BLaER1 treated with 17β-estradiol and CSF1 and Interleukin-3, amounts not matched to agents 10 nM and 100 nM (cell line): Measurements from ENCODE around the gene ROBO1.

Source experiments
- H3K27ac ChIP-seq, 11 experiments: shearing (Covaris generic); formaldehyde crosslinking; 2 replicates each; pipeline ENCODE4 v1.8.1; 2022
- H3K27me3 ChIP-seq, 11 experiments: shearing (Covaris generic); formaldehyde crosslinking; 2 replicates each; pipeline ENCODE4 v1.8.1; 2022
- H3K36me3 ChIP-seq, 11 experiments: shearing (Covaris generic); formaldehyde crosslinking; 2 replicates each; pipeline ENCODE4 v1.8.1; 2022
- H3K4me1 ChIP-seq, 10 experiments: shearing (Covaris generic); formaldehyde crosslinking; 2 replicates each; pipeline ENCODE4 v1.8.1; 2022
- H3K4me2 ChIP-seq, 11 experiments: shearing (Covaris generic); formaldehyde crosslinking; 2 replicates each; pipeline ENCODE4 v1.8.1; 2022
- H3K4me3 ChIP-seq, 10 experiments: shearing (Covaris generic); formaldehyde crosslinking; 2 replicates each; pipeline ENCODE4 v1.8.1; 2022
- H3K9ac ChIP-seq, 11 experiments: shearing (Covaris generic); formaldehyde crosslinking; 2 replicates each; pipeline ENCODE4 v1.8.1; 2022
- H3K9me3 ChIP-seq, 11 experiments: shearing (Covaris generic); formaldehyde crosslinking; replicated peaks in 1 of 11; 2 replicates each; pipeline ENCODE4 v1.8.1; 2022
- H4K20me1 ChIP-seq, 11 experiments: shearing (Covaris generic); formaldehyde crosslinking; 2 replicates each; pipeline ENCODE4 v1.8.1; 2022
- Cebpa-rat ChIP-seq, 11 experiments: shearing (Covaris generic); IDR thresholded peaks; 2 replicates each; pipeline ENCODE4 v1.8.1; 2022

The ROBO1 gene

DNA sequence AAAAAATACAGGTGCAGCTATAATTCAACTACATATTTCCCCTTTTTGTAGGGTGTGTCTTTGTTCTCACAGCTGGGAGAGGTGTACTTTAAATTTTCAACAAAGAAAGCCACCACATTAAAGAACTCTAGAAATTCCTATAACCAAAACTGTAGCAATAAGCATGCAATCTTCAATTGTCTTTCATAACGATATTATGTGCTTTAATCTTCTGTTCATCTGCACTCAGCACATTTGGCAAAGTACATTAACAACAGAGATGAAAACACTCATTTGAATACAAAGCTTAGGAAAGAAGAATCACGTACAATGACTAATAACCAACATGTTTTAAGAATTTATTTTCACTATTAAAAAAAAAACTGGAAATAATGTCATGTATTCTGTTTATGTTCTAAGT is 1025.8 kb downstream of the ROBO1 start:
- Histone ChIP-seq H3K4me1 (peaks cover 0 to 12% (median 8%) of the 10 kb centered on the region in 10 experiments; a peak in 13 of 20 replicates), H3K27me3 (no peaks in the 10 kb centered on the region), H3K4me3 (no peak overlapping the region), H3K36me3 (peaks cover 16 to 57% (median 32%) of the 10 kb centered on the region in 11 experiments; a peak in 21 of 22 replicates), H3K4me2 (no peak overlapping the region), H3K9me3 (peaks cover 0 to 8% (median 0%) of the 10 kb centered on the region in 11 experiments; a peak in 6 of 22 replicates), H3K27ac (no peak overlapping the region), H4K20me1 (no peaks in the 10 kb centered on the region), H3K9ac (no peak overlapping the region)
- TF ChIP-seq Cebpa-rat (IDR thresholded peaks at IDR 0.05), result no peak

DNA sequence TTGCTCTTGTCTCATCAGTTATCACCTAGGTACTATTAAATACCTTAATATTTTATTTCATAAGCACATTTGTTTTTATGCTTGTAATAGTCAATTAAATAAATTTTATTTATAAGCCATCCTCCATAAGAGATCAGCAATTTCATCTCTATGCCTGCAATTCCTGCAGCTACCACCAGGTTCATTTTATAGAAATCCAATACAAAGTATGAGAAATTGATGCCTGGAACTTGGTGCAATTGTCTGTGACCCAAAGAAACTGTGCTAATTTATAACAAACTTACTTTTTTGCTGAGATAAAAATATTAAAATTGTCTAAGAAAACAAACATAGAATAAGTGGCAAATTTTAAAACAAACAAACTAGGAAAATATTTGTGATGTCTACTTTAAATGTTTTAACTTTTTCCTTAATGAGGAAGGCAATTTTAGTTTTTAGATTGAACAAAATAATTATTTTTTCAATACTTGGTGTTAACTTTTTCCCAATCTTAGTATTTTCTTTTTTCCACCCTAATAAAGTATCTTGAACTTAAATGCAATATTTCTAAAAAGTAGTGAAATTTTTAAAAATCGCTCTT is 1026.6 kb downstream of the ROBO1 start:
- H3K4me3 ChIP-seq, result no peak overlapping the region
- H3K9ac ChIP-seq, result no peak overlapping the region
- H3K36me3 ChIP-seq, result peaks cover 10 to 57% (median 32%) of the 10 kb centered on the region in 11 experiments; a peak in 21 of 22 replicates
- no peak overlapping the region for H3K4me2 ChIP-seq
- no peaks in the 10 kb centered on the region for H3K27me3 ChIP-seq
- no peak for TF ChIP-seq Cebpa-rat (IDR thresholded peaks at IDR 0.05)
- H4K20me1 ChIP-seq, result no peaks in the 10 kb centered on the region
- no peak overlapping the region for H3K27ac ChIP-seq
- peaks cover 0 to 8% (median 0%) of the 10 kb centered on the region in 11 experiments; a peak in 6 of 22 replicates for H3K9me3 ChIP-seq
- peaks cover 0 to 12% (median 8%) of the 10 kb centered on the region in 10 experiments; a peak in 13 of 20 replicates for H3K4me1 ChIP-seq

DNA sequence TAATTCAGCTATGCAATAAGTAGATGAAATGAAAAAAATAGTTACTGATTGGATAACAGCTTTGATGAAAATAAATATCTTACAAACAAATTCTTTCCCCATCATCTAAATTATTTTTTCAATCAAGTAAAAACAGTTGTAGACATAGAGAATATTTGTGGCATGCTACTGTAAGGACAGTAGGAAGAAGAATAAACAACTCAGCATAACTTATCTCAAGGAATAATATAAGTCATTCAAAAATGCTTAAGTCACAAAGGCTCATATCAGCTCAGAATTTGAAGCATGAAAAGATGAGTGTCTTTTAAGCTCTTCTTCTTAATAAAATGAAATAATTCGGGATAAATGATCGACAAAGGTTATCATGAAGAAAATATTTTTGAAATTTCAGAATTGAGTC is 1029.0 kb downstream of the ROBO1 start:
- Histone ChIP-seq H3K4me3 (no peak overlapping the region), H3K36me3 (peaks cover 5 to 33% (median 15%) of the 10 kb centered on the region in 11 experiments; a peak in 18 of 22 replicates), H3K9me3 (peaks cover 0 to 8% (median 0%) of the 10 kb centered on the region in 11 experiments; a peak in 6 of 22 replicates), H4K20me1 (no peaks in the 10 kb centered on the region), H3K4me1 (peaks cover 0 to 12% (median 8%) of the 10 kb centered on the region in 10 experiments; a peak in 13 of 20 replicates), H3K27ac (no peak overlapping the region), H3K27me3 (no peaks in the 10 kb centered on the region), H3K4me2 (peak overlapping the region in 1 of 11 experiments; percentile 1; a peak in 1 of 22 replicates), H3K9ac (no peak overlapping the region)
- no peak for TF ChIP-seq Cebpa-rat (IDR thresholded peaks at IDR 0.05)

- Histone ChIP-seq H3K27ac (no peak overlapping the region), H3K36me3 (peaks cover 0 to 25% (median 8%) of the 10 kb centered on the region in 11 experiments; a peak in 15 of 22 replicates), H4K20me1 (no peaks in the 10 kb centered on the region), H3K4me2 (peak overlapping the region in 8 of 11 experiments; percentile 0 to 38 (median 19); a peak in 6 of 22 replicates), H3K27me3 (no peaks in the 10 kb centered on the region), H3K4me1 (peaks cover 0 to 12% (median 8%) of the 10 kb centered on the region in 10 experiments; a peak in 13 of 20 replicates), H3K9ac (no peak overlapping the region), H3K9me3 (peaks cover 0 to 8% (median 0%) of the 10 kb centered on the region in 11 experiments; a peak in 5 of 22 replicates), H3K4me3 (no peak overlapping the region)
- no peak for TF ChIP-seq Cebpa-rat (IDR thresholded peaks at IDR 0.05)
Measured at GRCh38 chr3:78737988-78738387, 1029.8 kb downstream of the ROBO1 start.

- Histone ChIP-seq H3K4me3 (no peak overlapping the region), H3K4me2 (no peak overlapping the region), H3K9me3 (peaks cover 0 to 8% (median 0%) of the 10 kb centered on the region in 11 experiments; a peak in 5 of 22 replicates), H3K27me3 (no peaks in the 10 kb centered on the region), H4K20me1 (no peaks in the 10 kb centered on the region), H3K9ac (no peak overlapping the region), H3K36me3 (peaks cover 0 to 19% (median 7%) of the 10 kb centered on the region in 11 experiments; a peak in 13 of 22 replicates), H3K4me1 (peaks cover 0 to 12% (median 8%) of the 10 kb centered on the region in 10 experiments; a peak in 13 of 20 replicates), H3K27ac (no peak overlapping the region)
- no peak for TF ChIP-seq Cebpa-rat (IDR thresholded peaks at IDR 0.05)
Measured at GRCh38 chr3:78736863-78737262, 1030.9 kb downstream of the ROBO1 start.

DNA sequence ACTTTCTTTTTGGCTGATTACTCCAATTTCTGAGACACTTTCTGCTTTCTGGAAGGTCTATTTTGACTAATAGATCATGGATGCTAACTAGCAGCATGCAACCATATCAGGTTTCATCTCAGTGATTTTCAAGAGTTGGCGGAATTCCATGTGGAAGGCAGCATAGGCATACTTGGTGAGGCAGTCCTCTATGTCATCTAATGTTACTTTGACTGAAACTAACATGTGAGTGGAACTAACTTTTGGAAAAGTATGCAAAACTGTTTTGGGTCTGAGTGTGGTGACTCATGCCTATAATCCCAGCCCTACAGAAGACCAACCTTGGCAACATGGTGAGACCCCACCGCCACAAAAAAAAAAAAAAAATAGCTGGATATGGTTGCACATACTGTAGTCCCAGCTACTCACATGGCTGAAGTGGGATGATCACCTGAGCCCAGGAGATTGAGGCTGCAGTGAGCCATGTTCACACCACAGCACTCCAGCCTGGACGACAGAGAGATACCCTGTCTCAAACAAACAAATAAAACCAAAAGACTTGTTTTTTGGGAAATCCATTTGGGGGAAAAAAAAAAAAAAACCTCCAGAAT is 1033.7 kb downstream of the ROBO1 start:
- Histone ChIP-seq H4K20me1 (no peaks in the 10 kb centered on the region), H3K36me3 (peaks cover 0 to 14% (median 0%) of the 10 kb centered on the region in 11 experiments; a peak in 6 of 22 replicates), H3K9me3 (no peaks in the 10 kb centered on the region), H3K27me3 (no peaks in the 10 kb centered on the region), H3K9ac (no peak overlapping the region), H3K4me1 (peaks cover 3 to 21% (median 9%) of the 10 kb centered on the region in 10 experiments; a peak in 16 of 20 replicates), H3K27ac (no peak overlapping the region), H3K4me3 (no peak overlapping the region), H3K4me2 (no peak overlapping the region)
- TF ChIP-seq Cebpa-rat (IDR thresholded peaks at IDR 0.05), result no peak

DNA sequence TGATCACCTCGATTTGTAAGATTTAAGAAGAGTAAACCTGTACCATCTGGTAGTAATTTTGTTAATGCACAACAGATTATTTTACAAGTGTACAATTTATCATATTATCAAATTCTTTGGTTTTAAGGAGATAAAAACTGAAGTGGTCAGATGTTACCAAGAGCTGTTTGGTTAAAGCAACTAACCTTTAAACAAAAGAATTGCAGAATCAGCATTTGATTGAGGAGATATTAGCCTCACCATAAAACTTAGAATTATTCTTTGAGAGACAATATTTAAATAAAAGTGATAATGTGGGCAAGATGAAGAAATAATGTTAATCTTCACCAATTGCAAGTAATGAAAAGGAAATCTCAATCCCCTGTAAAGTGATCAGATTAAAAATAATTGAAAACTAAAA is 1034.9 kb downstream of the ROBO1 start:
- no peak for TF ChIP-seq Cebpa-rat (IDR thresholded peaks at IDR 0.05)
- no peaks in the 10 kb centered on the region for H4K20me1 ChIP-seq
- H3K4me1 ChIP-seq, result peaks cover 0 to 16% (median 5%) of the 10 kb centered on the region in 10 experiments; a peak in 17 of 20 replicates

GRCh38 chr3:78732471-78732870 is 1035.3 kb downstream of the ROBO1 start:
- Histone ChIP-seq H3K27me3 (no peaks in the 10 kb centered on the region), H4K20me1 (no peaks in the 10 kb centered on the region), H3K4me3 (no peak overlapping the region), H3K9me3 (peaks cover 0 to under 1% (median 0%) of the 10 kb centered on the region in 11 experiments; a peak in 2 of 22 replicates), H3K36me3 (peaks cover 0 to 12% (median 0%) of the 10 kb centered on the region in 11 experiments; a peak in 6 of 22 replicates), H3K9ac (no peak overlapping the region), H3K4me2 (no peak overlapping the region), H3K4me1 (peaks cover 0 to 14% (median 4%) of the 10 kb centered on the region in 10 experiments; a peak in 10 of 20 replicates), H3K27ac (no peak overlapping the region)
- TF ChIP-seq Cebpa-rat (IDR thresholded peaks at IDR 0.05), result no peak

More for the DNA sequence above, 1034.9 kb downstream of the ROBO1 start:
- Histone ChIP-seq H3K4me3 (no peak overlapping the region), H3K4me2 (no peak overlapping the region), H3K27me3 (no peaks in the 10 kb centered on the region), H3K9me3 (no peaks in the 10 kb centered on the region; a peak in 1 of 22 replicates), H3K36me3 (peaks cover 0 to 14% (median 0%) of the 10 kb centered on the region in 11 experiments; a peak in 6 of 22 replicates), H3K27ac (no peak overlapping the region), H3K9ac (no peak overlapping the region)

GRCh38 chr3:78729946-78730345 is 1037.9 kb downstream of the ROBO1 start:
- peaks cover 0 to 34% (median 8%) of the 10 kb centered on the region in 10 experiments; a peak in 10 of 20 replicates for H3K4me1 ChIP-seq
- H3K27me3 ChIP-seq, result no peaks in the 10 kb centered on the region
- no peak for TF ChIP-seq Cebpa-rat (IDR thresholded peaks at IDR 0.05)
- H3K4me2 ChIP-seq, result peak overlapping the region in 1 of 11 experiments; percentile 40; a peak in 1 of 22 replicates
- no peak overlapping the region for H3K9ac ChIP-seq
- no peak overlapping the region for H3K27ac ChIP-seq
- H3K9me3 ChIP-seq, result peaks cover 0 to 5% (median 0%) of the 10 kb centered on the region in 11 experiments; a peak in 4 of 22 replicates
- H3K36me3 ChIP-seq, result peaks cover 0 to 3% (median 0%) of the 10 kb centered on the region in 11 experiments; a peak in 4 of 22 replicates
- H3K4me3 ChIP-seq, result no peak overlapping the region
- no peaks in the 10 kb centered on the region for H4K20me1 ChIP-seq
